Suppressor macrophage treated with lipopolysaccharide for 1 hour (primary cell): ENCODE results near the gene EML5.

Experiments
- DNase-seq, 3 donors: peaks; one replicate each; pipeline ENCODE4 v3.0.0-alpha.2; 2020 to 2022

Gene EML5

GRCh38 chr14:88612981-88613380 is 179.8 kb downstream of the EML5 start:
- no peak for DNase-seq

DNA sequence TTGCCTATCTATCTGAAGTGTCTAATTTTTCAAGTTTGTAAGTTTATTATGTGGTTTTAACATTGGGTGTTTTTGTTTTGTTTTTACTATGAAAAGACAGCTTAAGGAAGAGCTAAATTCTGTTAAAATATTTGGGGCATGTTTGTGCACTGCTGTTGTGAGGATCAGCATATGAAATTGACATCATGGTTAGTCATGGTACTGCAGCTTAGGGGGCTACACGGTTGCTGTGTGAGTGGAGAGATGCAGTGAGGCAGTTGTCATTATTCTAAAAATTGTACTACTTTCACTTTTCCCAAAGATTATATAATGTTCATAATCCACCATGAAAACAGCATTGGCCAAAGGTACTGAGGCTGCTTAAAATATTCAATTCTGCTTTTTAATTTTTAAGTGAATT is 180.9 kb downstream of the EML5 start:
- DNase-seq = no peak

- no peak for DNase-seq
Observed at GRCh38 chr14:88607829-88608228, 184.9 kb downstream of the EML5 start.

GRCh38 chr14:88605594-88605993 is 187.2 kb downstream of the EML5 start:
- DNase-seq = no peak

- no peak for DNase-seq
Observed at GRCh38 chr14:88604212-88604611, 188.5 kb downstream of the EML5 start.

GRCh38 chr14:88599761-88600439 is 192.9 kb downstream of the EML5 start:
- no peak for DNase-seq

DNA sequence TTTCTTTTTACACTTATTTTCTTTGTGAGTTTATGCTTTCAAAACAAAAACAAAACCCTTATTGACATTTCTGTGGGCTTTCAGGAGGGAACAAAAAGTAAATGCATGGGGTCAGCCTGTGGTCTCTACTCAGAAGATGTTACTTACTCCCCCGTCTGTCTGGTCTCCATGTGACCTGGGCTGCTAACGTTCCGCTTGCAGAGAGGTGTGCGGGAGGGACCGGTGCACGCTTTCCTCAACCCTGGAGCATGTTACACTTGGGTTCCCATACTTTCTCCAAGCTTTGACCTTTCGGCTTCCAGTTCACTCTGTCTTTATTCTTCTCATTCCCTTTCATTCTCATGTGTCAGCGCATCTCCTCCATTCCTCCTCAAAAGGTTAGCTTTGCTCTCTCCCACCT is 193.4 kb downstream of the EML5 start:
- no peak for DNase-seq

DNA sequence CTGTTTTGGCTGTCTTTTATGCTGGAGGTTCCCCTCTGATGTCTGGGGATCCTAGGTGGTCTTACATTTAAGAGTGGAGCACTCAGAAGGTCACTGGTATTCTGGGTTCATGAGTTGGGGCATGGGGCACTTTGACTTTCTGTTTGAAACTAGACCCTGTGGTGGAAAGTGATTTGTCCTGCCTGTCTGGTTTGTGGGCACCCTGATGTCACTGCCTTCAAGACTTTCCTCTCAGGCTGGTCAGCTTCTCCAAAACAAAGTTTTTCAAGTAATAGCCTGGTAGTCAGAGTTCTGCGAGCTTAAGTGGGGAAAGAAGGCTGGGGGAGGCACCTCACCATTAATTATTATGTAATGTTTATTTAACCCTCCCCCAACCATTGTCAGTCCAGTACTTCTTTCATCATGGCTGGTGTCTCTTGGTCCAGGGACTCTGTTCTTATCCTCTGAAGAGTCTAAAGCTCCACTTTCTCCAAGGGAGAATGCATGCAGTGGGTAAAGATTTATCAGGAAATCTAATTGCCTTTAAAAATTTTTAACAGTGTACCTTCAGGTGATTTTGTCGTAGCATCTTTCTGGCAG is 194.6 kb downstream of the EML5 start:
- DNase-seq = no peak

DNA sequence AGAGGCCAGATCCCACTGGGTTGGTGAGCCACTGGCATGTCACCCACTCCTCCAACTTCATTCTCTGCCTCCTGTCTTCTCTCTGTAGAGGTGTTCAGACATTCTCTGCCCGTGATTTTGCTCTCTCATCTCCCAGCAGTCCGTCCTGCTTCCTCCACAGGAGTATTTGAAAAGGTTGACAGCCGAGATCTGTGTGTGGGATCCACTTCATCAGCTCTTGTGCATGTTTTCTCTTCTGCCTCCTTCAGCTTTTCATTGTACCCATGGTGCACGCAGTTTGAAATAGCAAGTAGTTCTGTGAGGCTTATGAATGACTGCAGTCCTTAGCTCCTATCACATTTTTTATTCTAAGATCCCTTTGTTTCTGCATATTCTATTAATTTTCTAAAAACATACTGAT is 195.2 kb downstream of the EML5 start:
- no peak for DNase-seq

DNA sequence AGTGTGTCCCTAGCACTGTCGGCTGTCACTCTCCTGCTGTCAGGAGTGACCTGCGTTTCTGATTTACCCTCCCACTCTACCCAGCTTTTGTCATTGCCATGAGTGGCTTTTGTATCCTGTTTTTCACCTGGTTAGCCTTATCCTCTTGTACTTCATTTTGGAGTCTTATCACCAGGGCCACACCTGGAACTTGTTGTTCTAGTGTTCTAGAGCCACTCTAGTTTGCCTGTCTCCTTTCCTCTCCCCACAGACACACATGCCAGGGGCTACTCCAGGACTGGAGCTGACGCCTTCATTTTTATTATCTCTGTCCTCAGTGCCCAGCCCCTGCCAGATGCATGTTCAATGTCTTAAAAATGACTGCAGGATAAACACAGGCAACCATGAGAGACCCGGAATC is 195.7 kb downstream of the EML5 start:
- no peak for DNase-seq

DNA sequence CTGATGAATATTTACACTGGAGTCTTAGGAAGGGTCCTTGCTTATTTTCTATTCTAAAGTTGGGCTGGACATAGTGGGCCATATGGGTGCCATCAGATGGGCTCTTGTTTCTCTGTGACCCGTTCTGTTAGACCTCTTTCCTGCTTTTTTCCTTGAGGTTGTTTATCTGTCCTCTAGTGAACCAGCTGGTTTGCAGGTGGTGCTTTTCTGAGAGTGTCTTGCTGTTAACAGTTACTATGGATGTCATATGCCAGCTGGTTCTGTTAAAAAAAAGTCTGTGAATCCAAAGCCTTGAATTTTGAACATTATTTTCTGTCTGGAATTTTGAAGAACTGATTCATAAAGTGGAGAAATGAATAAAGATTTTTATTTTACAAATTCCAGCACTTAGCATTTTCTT is 200.7 kb downstream of the EML5 start:
- no peak for DNase-seq

DNA sequence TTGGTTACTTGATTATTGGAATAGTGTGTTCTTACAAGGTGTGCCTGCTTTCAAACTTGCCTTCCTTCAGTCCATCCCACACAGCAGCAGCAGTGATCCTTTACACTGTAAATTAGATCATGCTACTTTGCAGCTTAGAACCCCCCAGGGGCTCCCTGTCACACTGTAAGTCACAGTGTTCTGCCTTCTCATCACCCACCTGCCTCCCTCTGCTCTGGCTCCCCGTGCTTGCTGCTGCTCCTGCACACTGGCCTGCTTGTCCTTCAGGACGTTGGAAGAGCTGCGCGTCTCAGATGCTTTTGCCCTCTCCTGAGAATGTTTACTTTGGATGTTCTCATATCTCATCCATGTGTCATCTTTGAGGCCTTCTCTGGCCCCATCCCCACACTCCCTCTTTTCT is 202.6 kb downstream of the EML5 start:
- no peak for DNase-seq

- DNase-seq = no peak
Observed at GRCh38 chr14:88588081-88588480, 204.7 kb downstream of the EML5 start.

GRCh38 chr14:88584451-88584850 is 208.3 kb downstream of the EML5 start:
- no peak for DNase-seq

GRCh38 chr14:88576222-88576621 is 216.5 kb downstream of the EML5 start:
- DNase-seq = no peak

- no peak for DNase-seq
Observed at GRCh38 chr14:88572117-88572516, 220.6 kb downstream of the EML5 start.

DNA sequence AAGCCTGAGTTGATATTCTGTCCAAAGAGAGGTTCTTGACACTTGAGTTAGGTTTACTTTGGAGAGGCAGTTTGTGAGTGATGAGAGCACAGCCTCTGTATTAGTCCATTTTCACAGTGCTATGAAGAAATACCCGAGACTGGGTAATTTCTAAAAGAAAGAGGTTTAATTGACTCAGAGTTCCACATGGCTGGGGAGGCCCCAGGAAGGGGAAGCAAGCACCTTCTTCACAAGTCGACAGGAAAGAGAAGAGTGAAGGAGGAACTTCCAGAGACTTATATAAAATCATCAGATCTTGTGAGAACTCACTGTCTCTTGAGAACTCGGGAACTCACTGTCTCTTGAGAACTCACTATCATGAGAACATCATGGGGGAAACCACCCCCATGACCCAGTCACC is 224.6 kb downstream of the EML5 start:
- DNase-seq = no peak

DNA sequence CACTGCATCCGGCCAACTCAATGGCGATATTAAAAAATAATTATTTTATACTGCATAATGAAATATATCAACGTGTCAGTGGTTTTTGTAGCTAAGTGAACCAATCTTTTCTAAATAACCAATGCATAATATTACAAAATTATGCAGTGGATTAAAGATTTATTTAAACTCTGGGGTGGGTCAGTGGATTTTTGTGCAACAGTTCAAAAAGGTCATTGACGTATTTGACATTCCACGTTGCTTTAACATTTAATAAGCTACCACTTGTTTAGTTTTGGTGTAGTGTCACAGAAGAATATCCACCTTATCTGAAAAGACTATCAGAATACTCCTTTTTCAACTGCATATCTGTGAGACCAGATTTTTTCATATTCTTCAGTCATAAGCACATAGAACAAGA is 227.3 kb downstream of the EML5 start:
- no peak for DNase-seq

DNA sequence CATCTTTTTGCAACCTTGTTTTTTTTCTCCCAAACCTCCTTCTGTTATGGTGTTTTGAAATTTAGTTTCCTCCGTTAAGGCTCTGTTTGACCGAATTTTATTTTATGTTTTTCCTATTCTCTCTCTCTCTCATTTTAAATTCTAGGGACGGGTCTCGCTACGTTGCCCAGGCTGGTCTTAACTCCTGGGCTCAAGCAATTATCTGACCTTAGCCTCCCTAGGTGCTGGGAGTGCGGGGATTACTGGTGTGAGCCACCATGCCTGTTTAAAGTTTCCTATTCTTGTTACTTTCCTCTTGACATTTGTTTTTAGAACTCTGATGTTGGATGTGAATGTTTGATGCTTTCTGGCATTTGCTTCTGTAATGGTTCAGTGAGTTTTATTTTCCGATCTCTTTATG is 228.9 kb downstream of the EML5 start:
- no peak for DNase-seq

DNA sequence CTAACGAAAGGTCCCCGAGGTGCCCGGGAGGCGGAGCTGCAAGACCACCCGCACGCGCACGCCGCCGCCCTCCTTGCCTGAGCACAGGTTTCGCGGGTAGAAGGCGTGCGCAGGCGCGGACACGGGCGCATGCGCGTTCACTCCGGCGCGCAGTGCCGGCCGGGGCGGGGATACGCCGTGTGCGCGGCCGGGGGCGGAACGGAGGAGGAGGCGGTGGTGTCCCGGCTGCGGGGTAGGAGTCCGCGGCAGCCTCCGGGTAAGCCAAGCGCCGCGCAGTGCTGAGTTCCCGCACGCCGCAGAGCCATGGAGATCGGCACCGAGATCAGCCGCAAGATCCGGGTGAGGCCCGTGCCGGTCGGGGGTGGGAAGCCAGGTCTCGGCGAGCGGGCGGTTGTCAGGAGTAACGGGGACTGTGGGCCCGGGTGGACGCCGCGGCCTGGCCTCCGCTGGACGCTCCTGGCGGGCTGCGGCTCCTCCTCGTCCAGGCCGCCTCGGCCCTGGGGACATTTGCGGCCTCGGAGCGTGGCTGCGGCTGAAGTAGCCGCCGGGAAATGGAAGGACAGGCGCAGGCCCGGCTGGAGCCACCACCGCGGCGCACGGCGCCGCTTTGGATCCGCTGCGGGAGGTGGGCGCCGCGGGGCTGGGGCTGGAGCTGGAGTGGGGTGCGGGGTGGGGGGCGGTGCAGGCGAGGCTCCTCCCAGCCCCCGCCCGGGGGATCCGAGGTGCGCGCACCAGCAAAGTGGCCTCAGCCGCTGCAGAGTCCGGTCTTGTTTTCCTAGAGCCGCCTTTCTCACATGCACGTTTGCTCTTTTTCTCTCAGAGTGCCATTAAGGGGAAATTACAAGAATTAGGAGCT is 229.7 kb downstream of the EML5 start, which contains the start of gene ZC3H14:
ZC3H14 (plus strand) TSS at position 207 of the 856 bp plus-strand sequence; CDS start at position 304, 97 bp downstream.
- peak; percentile 90 to 96 (median 94) for DNase-seq

GRCh38 chr14:88562532-88562830 is 230.3 kb downstream of the EML5 start:
- DNase-seq = no peak
